ENCODE results near the gene ZNF493.

DNA sequence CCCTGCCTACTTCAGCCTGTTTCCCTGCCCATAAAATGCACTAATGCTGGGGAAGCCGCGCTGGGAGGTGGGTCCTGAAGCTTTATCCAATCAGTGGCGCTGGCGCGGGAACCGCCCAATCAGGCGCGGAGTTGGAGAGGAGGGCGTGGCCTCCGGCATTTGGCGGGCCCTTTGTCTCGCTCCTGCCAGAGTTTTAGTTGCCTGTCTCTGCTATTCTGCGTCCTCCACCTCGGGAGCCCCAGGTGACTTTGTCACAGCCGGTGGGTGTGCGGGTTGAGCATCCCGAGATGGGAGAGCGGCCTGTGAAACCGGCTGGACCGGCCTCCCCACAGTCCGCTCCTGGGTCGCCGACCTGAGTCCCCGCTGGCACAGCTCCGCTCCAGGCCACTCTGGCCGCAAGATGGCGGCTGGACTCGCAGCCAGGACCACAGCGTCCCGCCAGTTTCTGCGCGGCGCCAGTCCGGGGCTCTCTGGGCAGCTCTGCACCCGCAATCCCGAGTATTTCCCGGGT is 77.8 kb downstream of the ZNF493 start:
- TF ChIP-seq, protein P1, sequence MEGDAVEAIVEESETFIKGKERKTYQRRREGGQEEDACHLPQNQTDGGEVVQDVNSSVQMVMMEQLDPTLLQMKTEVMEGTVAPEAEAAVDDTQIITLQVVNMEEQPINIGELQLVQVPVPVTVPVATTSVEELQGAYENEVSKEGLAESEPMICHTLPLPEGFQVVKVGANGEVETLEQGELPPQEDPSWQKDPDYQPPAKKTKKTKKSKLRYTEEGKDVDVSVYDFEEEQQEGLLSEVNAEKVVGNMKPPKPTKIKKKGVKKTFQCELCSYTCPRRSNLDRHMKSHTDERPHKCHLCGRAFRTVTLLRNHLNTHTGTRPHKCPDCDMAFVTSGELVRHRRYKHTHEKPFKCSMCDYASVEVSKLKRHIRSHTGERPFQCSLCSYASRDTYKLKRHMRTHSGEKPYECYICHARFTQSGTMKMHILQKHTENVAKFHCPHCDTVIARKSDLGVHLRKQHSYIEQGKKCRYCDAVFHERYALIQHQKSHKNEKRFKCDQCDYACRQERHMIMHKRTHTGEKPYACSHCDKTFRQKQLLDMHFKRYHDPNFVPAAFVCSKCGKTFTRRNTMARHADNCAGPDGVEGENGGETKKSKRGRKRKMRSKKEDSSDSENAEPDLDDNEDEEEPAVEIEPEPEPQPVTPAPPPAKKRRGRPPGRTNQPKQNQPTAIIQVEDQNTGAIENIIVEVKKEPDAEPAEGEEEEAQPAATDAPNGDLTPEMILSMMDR (IDR thresholded peaks at IDR 0.05) = no peak
- TF ChIP-seq POLR2A (IDR thresholded peaks at IDR 0.05) = no peak

Data from esophagus squamous epithelium (tissue), 4 donors.